Neuronal stem cell (in vitro differentiated cells): Measurements from ENCODE around the gene PSG5.
"Not testable (repeated sequence)": the region's sequence is repeated elsewhere in the genome, so short reads cannot be mapped to it uniquely, and the experiment has no call there.

ENCODE experiments used
- DNase-seq: peaks from one replicate; pipeline ENCODE4 v3.0.0-alpha.2; 2013; ENCODE audit warnings: low spot score
- H2AFZ ChIP-seq: one replicate; pipeline ENCODE4 v1.6.1; 2013; ENCODE audit warnings: mild to moderate bottlenecking, low read length, inconsistent platforms
- H2AK5ac ChIP-seq: 2 replicates; pipeline ENCODE4 v1.6.1; 2013; ENCODE audit warnings: low read depth, mild to moderate bottlenecking, inconsistent platforms, low read length, moderate library complexity, mixed read lengths
- H2BK120ac ChIP-seq: 2 replicates; pipeline ENCODE4 v1.6.1; 2013; ENCODE audit warnings: low read depth, mild to moderate bottlenecking, inconsistent platforms, low read length, moderate library complexity, mixed read lengths
- H2BK12ac ChIP-seq: one replicate; pipeline ENCODE4 v1.6.1; 2013; ENCODE audit warnings: low read length, inconsistent platforms
- H2BK15ac ChIP-seq: 2 replicates; pipeline ENCODE4 v1.6.1; 2013; ENCODE audit warnings: mild to moderate bottlenecking, low read length, inconsistent platforms, mixed read lengths
- H2BK5ac ChIP-seq: one replicate; pipeline ENCODE4 v1.6.1; 2013; ENCODE audit warnings: inconsistent platforms, mild to moderate bottlenecking, low read length, moderate library complexity
- H3K14ac ChIP-seq: one replicate; pipeline ENCODE4 v1.6.1; 2013; ENCODE audit warnings: low read length, inconsistent platforms
- H3K18ac ChIP-seq: 2 replicates; pipeline ENCODE4 v1.6.1; 2013; ENCODE audit warnings: low read length, inconsistent platforms
- H3K23ac ChIP-seq: 2 replicates; pipeline ENCODE4 v1.6.1; 2013; ENCODE audit warnings: low read depth, mild to moderate bottlenecking, mixed read lengths, low read length, inconsistent platforms; ENCODE audit not compliant: poor library complexity
- H3K27ac ChIP-seq: replicated peaks from 3 replicates; pipeline ENCODE4 v1.5.1; 2013; ENCODE audit warnings: low read length, inconsistent platforms
- H3K27me3 ChIP-seq, 3 experiments: 2 replicates each; pipeline ENCODE4 v1.6.1; 2013; ENCODE audit warnings: low read length in 3 of 3, mild to moderate bottlenecking in 2 of 3, inconsistent platforms in 1 of 3, low read depth in 1 of 3, mixed read lengths in 1 of 3, moderate library complexity in 1 of 3; ENCODE audit not compliant: control insufficient read depth in 3 of 3, insufficient read depth in 3 of 3
- H3K36me3 ChIP-seq, 2 donors: replicated peaks in 1 of 2; 2 replicates each; pipeline ENCODE4 v1.6.1; 2013; ENCODE audit warnings: low read length in 2 of 2; ENCODE audit not compliant: control insufficient read depth in 2 of 2, insufficient read depth in 2 of 2
- H3K4ac ChIP-seq: 2 replicates; pipeline ENCODE4 v1.6.1; 2013; ENCODE audit warnings: inconsistent platforms, mild to moderate bottlenecking, low read length, moderate library complexity
- H3K4me1 ChIP-seq, 2 donors: 1 replicate in 1 of 2; 2 replicates in 1 of 2; pipeline ENCODE4 v1.6.1; 2013; ENCODE audit warnings: low read length in 2 of 2, low read depth in 1 of 2; ENCODE audit not compliant: control insufficient read depth in 2 of 2, insufficient read depth in 1 of 2
- H3K4me2 ChIP-seq: one replicate; pipeline ENCODE4 v1.6.1; 2013; ENCODE audit warnings: mild to moderate bottlenecking, low read length, inconsistent platforms; ENCODE audit not compliant: insufficient read depth, poor library complexity, severe bottlenecking
- H3K4me3 ChIP-seq, 2 donors: 2 replicates each; pipeline ENCODE4 v1.5.1; 2013; ENCODE audit warnings: low read length in 2 of 2, mild to moderate bottlenecking in 2 of 2, inconsistent platforms in 1 of 2, moderate library complexity in 1 of 2
- H3K79me1 ChIP-seq: one replicate; pipeline ENCODE4 v1.6.1; 2013; ENCODE audit warnings: low read depth, mild to moderate bottlenecking, inconsistent platforms, low read length, moderate library complexity
- H3K9ac ChIP-seq: one replicate; pipeline ENCODE4 v1.6.1; 2013; ENCODE audit warnings: mild to moderate bottlenecking, low read depth, low read length, inconsistent platforms; ENCODE audit not compliant: poor library complexity
- H3K9me3 ChIP-seq, 2 donors: replicated peaks in 1 of 2; 2 replicates each; pipeline versions ENCODE3 to v1.6.1; 2013; ENCODE audit warnings: low read length in 2 of 2, mild to moderate bottlenecking in 2 of 2, inconsistent platforms in 1 of 2, low read depth in 1 of 2, mixed read lengths in 1 of 2, moderate library complexity in 1 of 2; ENCODE audit not compliant: control insufficient read depth in 2 of 2, insufficient read depth in 1 of 2
- H4K8ac ChIP-seq: one replicate; pipeline ENCODE4 v1.6.1; 2013; ENCODE audit warnings: low read depth, mild to moderate bottlenecking, inconsistent platforms, low read length, moderate library complexity
- H4K91ac ChIP-seq: one replicate; pipeline ENCODE4 v1.6.1; 2013; ENCODE audit warnings: low read length, low read depth, mild to moderate bottlenecking, inconsistent platforms; ENCODE audit not compliant: poor library complexity
- WGBS, 2 donors: extraction: QIAGEN DNeasy Blood & Tissue Kit; methylation state at CpG; one replicate each; pipeline ENCODE4 v1.1.7; 2013; ENCODE audit warnings: missing lambda C conversion rate in 2 of 2, mixed read lengths in 1 of 2; ENCODE audit not compliant: insufficient read length in 2 of 2, insufficient replicate concordance in 1 of 2; ENCODE audit errors: extremely low coverage in 2 of 2; 5-methylcytosine and 5-hydroxymethylcytosine counted together

The PSG5 gene

DNA sequence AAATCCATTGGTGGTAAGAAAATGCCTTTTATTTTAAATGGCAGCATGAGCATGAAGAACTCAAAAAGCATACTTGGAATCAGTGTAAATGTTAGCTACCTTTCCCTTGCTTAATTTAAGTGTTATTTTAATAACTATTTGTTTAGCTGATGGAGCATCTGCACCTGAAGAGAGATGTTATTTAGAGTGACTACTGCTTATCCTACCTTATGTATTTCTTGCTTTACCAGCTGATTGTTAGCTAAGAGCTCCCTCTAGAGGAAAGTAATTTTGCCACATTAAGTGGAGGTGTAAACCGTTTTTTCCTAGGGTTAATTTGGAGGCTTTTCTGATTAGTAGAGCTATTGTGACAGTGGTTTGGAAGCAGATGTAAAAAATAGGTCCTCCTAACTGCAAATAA, 40.6 kb upstream of the PSG5 start:
- not testable (repeated sequence) for H3K9ac ChIP-seq, H3K23ac ChIP-seq, H3K4me3 ChIP-seq, H3K36me3 ChIP-seq, H2AFZ ChIP-seq, H2BK120ac ChIP-seq, H3K9me3 ChIP-seq, H2BK12ac ChIP-seq, H3K4me2 ChIP-seq, H3K4me1 ChIP-seq, DNase-seq, H3K79me1 ChIP-seq, H3K27ac ChIP-seq, H3K4ac ChIP-seq, H3K14ac ChIP-seq, H4K8ac ChIP-seq, H3K18ac ChIP-seq, H4K91ac ChIP-seq, H3K27me3 ChIP-seq, H2AK5ac ChIP-seq, H2BK5ac ChIP-seq, H2BK15ac ChIP-seq
- WGBS, 2 donors, result no CpG with 5 or more reads among the region's 1 CpG

DNA sequence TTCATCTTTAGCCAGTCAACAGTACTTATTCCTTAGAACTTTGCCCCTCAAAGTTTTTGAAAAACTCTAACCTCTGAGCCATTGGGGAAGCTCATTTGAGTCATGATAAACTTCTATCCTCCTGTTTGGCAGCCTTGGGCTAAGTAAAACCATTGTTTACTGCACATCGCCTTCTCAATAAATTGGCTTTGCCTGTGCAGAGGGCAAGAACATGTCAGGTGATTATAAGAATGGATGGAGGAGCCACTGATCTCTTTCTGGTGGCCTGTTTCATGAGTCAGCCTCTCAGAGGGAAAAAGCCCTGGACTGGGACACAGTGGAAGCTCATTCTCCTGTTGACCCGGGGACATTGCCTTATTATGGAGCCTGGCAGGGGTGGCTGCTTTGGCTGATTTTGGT, 38.5 kb upstream of the PSG5 start:
- peaks cover 0 to 1% of the 10 kb centered on the region in 2 donors for H3K9me3 ChIP-seq
- no peak for DNase-seq
- H3K9ac ChIP-seq, result no peak overlapping the region
- no peaks in the 10 kb centered on the region for H3K4me1 ChIP-seq
- H2BK120ac ChIP-seq, result no peak overlapping the region
- H3K18ac ChIP-seq, result no peak overlapping the region
- H2AK5ac ChIP-seq, result no peak overlapping the region
- H3K4me3 ChIP-seq, result no peak overlapping the region
- H3K4me2 ChIP-seq, result no peak overlapping the region
- no peak overlapping the region for H2AFZ ChIP-seq
- no peak overlapping the region for H3K27ac ChIP-seq
- H3K79me1 ChIP-seq, result no peaks in the 10 kb centered on the region
- H2BK12ac ChIP-seq, result no peak overlapping the region
- no peaks in the 10 kb centered on the region for H3K27me3 ChIP-seq
- H3K36me3 ChIP-seq, result no peaks in the 10 kb centered on the region
- WGBS, 2 donors, result no CpG with 5 or more reads among the region's 2 CpGs
- H3K23ac ChIP-seq, result no peak overlapping the region
- H3K14ac ChIP-seq, result no peak overlapping the region
- no peak overlapping the region for H3K4ac ChIP-seq
- no peak overlapping the region for H2BK15ac ChIP-seq
- no peak overlapping the region for H2BK5ac ChIP-seq
- H4K91ac ChIP-seq, result no peak overlapping the region
- H4K8ac ChIP-seq, result no peak overlapping the region

DNA sequence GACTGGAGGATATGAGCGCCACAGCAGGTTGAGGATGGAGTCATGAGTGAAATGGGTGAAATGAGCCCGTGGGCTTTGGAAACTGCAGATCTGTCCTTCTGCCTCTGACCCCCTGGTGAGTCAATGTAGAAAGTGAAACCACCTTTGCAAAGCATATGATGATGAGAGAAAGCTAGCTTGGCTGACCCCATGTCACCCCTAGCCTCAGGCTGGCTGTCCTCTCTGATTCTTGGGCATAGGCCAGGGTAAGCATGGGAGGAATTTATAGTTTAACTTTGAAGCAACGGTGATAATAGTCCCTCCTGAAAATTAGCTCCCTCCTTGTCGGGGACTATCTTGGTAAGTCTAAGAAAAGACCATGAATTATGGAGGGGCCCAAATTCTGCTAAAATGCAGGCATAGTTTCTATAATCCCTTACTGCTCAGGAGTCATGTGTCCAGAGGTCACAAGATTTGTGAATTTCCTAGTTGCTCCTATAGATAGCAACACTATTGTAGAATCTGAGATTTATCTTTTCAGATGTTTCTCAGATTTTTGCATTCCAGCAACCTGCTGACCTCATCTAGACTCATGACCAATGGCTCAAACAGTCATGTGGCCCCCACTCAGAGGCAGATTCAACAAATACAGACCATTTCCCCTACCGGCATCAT, 38.0 kb upstream of the PSG5 start:
- no CpG with 5 or more reads among the region's 5 CpGs for WGBS, 2 donors

DNA sequence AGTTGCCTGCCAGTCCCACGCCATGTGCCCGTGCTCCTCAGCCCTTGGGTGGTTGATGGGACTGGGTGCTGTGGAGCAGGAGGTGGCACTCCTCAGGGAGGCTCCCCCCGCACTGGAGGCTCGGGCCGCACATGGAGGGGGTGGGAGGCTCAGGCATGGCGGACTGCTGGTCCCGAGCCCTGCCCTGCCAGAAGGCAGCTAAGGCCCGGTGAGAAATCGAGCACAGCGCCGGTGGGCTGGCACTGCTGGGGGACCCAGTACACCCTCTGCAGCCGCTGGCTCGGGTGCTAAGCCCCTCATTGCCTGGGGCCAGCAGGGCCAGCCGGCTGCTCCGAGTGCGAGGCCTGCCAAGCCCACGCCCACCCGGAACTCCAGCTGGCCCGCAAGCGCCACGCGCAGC, 35.6 kb upstream of the PSG5 start:
- WGBS, 2 donors, result no CpG with 5 or more reads among the region's 22 CpGs
- H2BK120ac ChIP-seq, H3K18ac ChIP-seq, H3K4me3 ChIP-seq, H3K4me2 ChIP-seq, H3K9me3 ChIP-seq, H2AK5ac ChIP-seq, H2BK15ac ChIP-seq, H2AFZ ChIP-seq, H2BK12ac ChIP-seq, H3K27me3 ChIP-seq, H4K8ac ChIP-seq, H3K4me1 ChIP-seq, H2BK5ac ChIP-seq, H3K14ac ChIP-seq, H3K36me3 ChIP-seq, DNase-seq, H3K79me1 ChIP-seq, H3K27ac ChIP-seq, H3K9ac ChIP-seq, H3K23ac ChIP-seq, H4K91ac ChIP-seq, H3K4ac ChIP-seq: not testable (repeated sequence)

More for the DNA sequence above, 38.0 kb upstream of the PSG5 start:
- not testable (repeated sequence) for H3K4ac ChIP-seq, H2BK5ac ChIP-seq, H3K4me1 ChIP-seq, H3K18ac ChIP-seq, H3K14ac ChIP-seq, H3K36me3 ChIP-seq, H3K27me3 ChIP-seq, H4K91ac ChIP-seq, H3K9me3 ChIP-seq, H3K27ac ChIP-seq, H4K8ac ChIP-seq, H3K79me1 ChIP-seq, H2BK12ac ChIP-seq, H3K9ac ChIP-seq, H2AK5ac ChIP-seq, H2BK15ac ChIP-seq, H3K4me2 ChIP-seq, H2AFZ ChIP-seq, H3K23ac ChIP-seq, H2BK120ac ChIP-seq, DNase-seq
- H3K4me3 ChIP-seq, result peak overlapping the region in 1 of 2 donors; percentile 60
